HFF-Myc (cell line): ENCODE results near the gene CKMT2.
"Not testable (repeated sequence)": the region's sequence is repeated elsewhere in the genome, so short reads cannot be mapped to it uniquely, and the experiment has no call there.

Experiments
- DNase-seq: peaks from one replicate; pipeline ENCODE4 v3.0.0-alpha.2; 2011; ENCODE audit warnings: low read depth; ENCODE audit errors: extremely low read depth
- H3K4me3 ChIP-seq: replicated peaks from 2 replicates; pipeline ENCODE4 v1.5.1; 2011; ENCODE audit warnings: low read depth, mild to moderate bottlenecking, control low read depth, low read length
- CTCF ChIP-seq: IDR thresholded peaks from 2 replicates; pipeline ENCODE4 v1.5.1; 2012; ENCODE audit warnings: mild to moderate bottlenecking, low read depth, low read length, control low read depth; ENCODE audit errors: missing control alignments

CKMT2 gene

GRCh38 chr5:81252904-81253303 is 19.8 kb downstream of the CKMT2 start:
- DNase-seq, result no peak
- H3K4me3 ChIP-seq, result no peak overlapping the region
- TF ChIP-seq CTCF, result no peak

- TF ChIP-seq CTCF, result no peak
- H3K4me3 ChIP-seq, result no peak overlapping the region
- no peak for DNase-seq
Observed at GRCh38 chr5:81253875-81254274, 20.8 kb downstream of the CKMT2 start.

- H3K4me3 ChIP-seq, result no peak overlapping the region
- no peak for DNase-seq
- TF ChIP-seq CTCF, result no peak
Observed at GRCh38 chr5:81254886-81255559, 21.9 kb downstream of the CKMT2 start.

GRCh38 chr5:81256766-81257165 is 23.6 kb downstream of the CKMT2 start:
- TF ChIP-seq CTCF, result no peak

GRCh38 chr5:81262796-81263195 is 29.7 kb downstream of the CKMT2 start:
- DNase-seq, result not testable (repeated sequence)

More at GRCh38 chr5:81256766-81257165, 23.6 kb downstream of the CKMT2 start:
- DNase-seq, result no peak
- H3K4me3 ChIP-seq, result no peak overlapping the region

GRCh38 chr5:81265101-81265500 is 32.0 kb downstream of the CKMT2 start:
- TF ChIP-seq CTCF, result no peak
- DNase-seq, result no peak
- no peak overlapping the region for H3K4me3 ChIP-seq

More at GRCh38 chr5:81262796-81263195, 29.7 kb downstream of the CKMT2 start:
- H3K4me3 ChIP-seq, result not testable (repeated sequence)

GRCh38 chr5:81268521-81269196 is 35.5 kb downstream of the CKMT2 start:
- TF ChIP-seq CTCF, result no peak

More at GRCh38 chr5:81268521-81269196, 35.5 kb downstream of the CKMT2 start:
- H3K4me3 ChIP-seq, result no peak overlapping the region
- DNase-seq, result peak; percentile 71
